ENCODE data around the gene COL4A6. TPM values are rescaled to one million over a fixed set of nuclear protein-coding genes. Genes with fewer than 3 reads are reported as not detected.

COL4A6 gene
- total and polyA plus RNA-seq, 2 donors (not counting 3 experiments of a cell fraction or from before 2014, with no cell fraction given): 0.49 to 0.62 TPM

GRCh38 chrX:108419401-108419800 lies 18.8 kb downstream of the COL4A6 start:
- Histone ChIP-seq H3K9me1 (replicated peaks; ENCODE audit: control insufficient read depth, extremely low read depth, insufficient read depth, low read length) (no peaks in the 10 kb centered on the region), H3K4me1 (ENCODE audit: control insufficient read depth, extremely low read depth, insufficient read depth, low read length) (peaks cover 5% of the 10 kb centered on the region), H3K27me3 (ENCODE audit: control insufficient read depth in 2 of 2, insufficient read depth in 2 of 2, low read length in 2 of 2) (no peaks in the 10 kb centered on the region), H3K9me3 (replicated peaks; ENCODE audit: control insufficient read depth, insufficient read depth, low read length) (no peaks in the 10 kb centered on the region), H3K79me2 (ENCODE audit: control insufficient read depth, insufficient read depth, low read length) (no peaks in the 10 kb centered on the region), H3K27ac (ENCODE audit: insufficient read depth, low read depth, low read length) (no peak overlapping the region), H3K4me2 (ENCODE audit: insufficient read depth, low read length) (no peak overlapping the region), H3K4me3 (replicated peaks in 1 of 3; ENCODE audit: insufficient read depth in 1 of 3, low read depth in 1 of 3, low read length in 3 of 3) (no peak overlapping the region), H4K20me1 (replicated peaks; ENCODE audit: control insufficient read depth, extremely low read depth, insufficient read depth, low read length) (no peaks in the 10 kb centered on the region), H3K9ac (replicated peaks; ENCODE audit: extremely low read depth, insufficient read depth, low read length) (no peak overlapping the region), H3K36me3 (ENCODE audit: control insufficient read depth in 2 of 2, extremely low read depth in 1 of 2, insufficient read depth in 2 of 2, low read length in 2 of 2) (no peaks in the 10 kb centered on the region), H2AFZ (ENCODE audit: low read depth, low read length) (no peak overlapping the region)
- CTCF ChIA-PET: no interaction called here
- FAIRE-seq: no peak
- dilution Hi-C loops (cut with MboI; ENCODE audit: extremely low pct_ligation_motif_present, low sequenced_read_pairs) (no loop called here), intact Hi-C loops (cut with micrococcal nuclease) (no loop called here)
- POLR2A ChIA-PET: no interaction called here
- DNase-seq (ENCODE audit: low read depth, low spot score): no peak
- TF ChIP-seq POLR2A (IDR thresholded peaks at IDR 0.05; ENCODE audit: low read depth, low read length) (no peak), POLR2AphosphoS5 (IDR thresholded peaks at IDR 0.05; ENCODE audit: insufficient read depth, low read depth, low read length) (no peak), EZH2 (IDR thresholded peaks at IDR 0.05; ENCODE audit: borderline replicate concordance, low read depth, low read length, severe bottlenecking) (no peak), JUN (IDR thresholded peaks at IDR 0.05; ENCODE audit: borderline replicate concordance, insufficient read depth, insufficient read length, low read depth) (no peak), GATA2 (IDR thresholded peaks at IDR 0.05; ENCODE audit: insufficient read depth, insufficient read length, low read depth, low read length) (no peak), MAX (IDR thresholded peaks at IDR 0.05; ENCODE audit: insufficient read depth, insufficient read length) (no peak), MYC (IDR thresholded peaks at IDR 0.05; ENCODE audit: low read depth, low read length) (no peak), FOS (IDR thresholded peaks at IDR 0.05; ENCODE audit: borderline replicate concordance, insufficient read depth, low read length) (no peak), CTCF (IDR thresholded peaks at IDR 0.05; ENCODE audit: extremely low read depth in 1 of 2, insufficient read depth in 1 of 2, low read depth in 1 of 2, low read length in 2 of 2) (no peak)
- BruUV-seq (replicated peaks): no TSS peak

All from endothelial cell of umbilical vein (primary cell).